Chondrocyte (in vitro differentiated cells): ENCODE results near the gene CFB. TPM values are rescaled to one million over a fixed set of nuclear protein-coding genes. Genes with fewer than 3 reads are reported as not detected.

ENCODE experiments used
- DNase-seq: peaks from one replicate; pipeline ENCODE4 v3.0.0; 2021; ENCODE audit warnings: mixed read lengths, low spot score
- H3K27ac Mint-ChIP-seq: one replicate; pipeline ENCODE4 v1.8.0; 2021; ENCODE audit warnings: mild to moderate bottlenecking, moderate library complexity, mixed read lengths; ENCODE audit not compliant: unreplicated experiment
- H3K27me3 Mint-ChIP-seq: 2 replicates; pipeline ENCODE4 v1.8.0; 2021; ENCODE audit warnings: low read depth, mixed read lengths
- H3K36me3 Mint-ChIP-seq: 2 replicates; pipeline ENCODE4 v1.8.0; 2021; ENCODE audit warnings: low read depth, mixed read lengths
- H3K4me1 Mint-ChIP-seq: 2 replicates; pipeline ENCODE4 v1.8.0; 2021; ENCODE audit warnings: low read depth, mild to moderate bottlenecking, mixed read lengths
- H3K4me3 Mint-ChIP-seq: one replicate; pipeline ENCODE4 v1.8.0; 2021; ENCODE audit warnings: mild to moderate bottlenecking, moderate library complexity, mixed read lengths; ENCODE audit not compliant: unreplicated experiment
- H3K9me3 Mint-ChIP-seq: 2 replicates; pipeline ENCODE4 v1.8.0; 2021; ENCODE audit warnings: low read depth, mixed read lengths
- CTCF ChIP-seq: fragments of 200-600 bp; sonication (generic); IDR thresholded peaks from 2 replicates; pipeline ENCODE4 v1.5.0; 2021; ENCODE audit warnings: antibody characterized with exemption, mild to moderate bottlenecking, moderate library complexity
- total RNA-seq: library from RNA; stranded (reverse); gene quantifications from 3 replicates; pipeline ENCODE4 v1.2.1, GENCODE V29; 2021

Gene CFB
- total RNA-seq, 1 donor from 2014 or later = 3.2 TPM

GRCh38 chr6:31898383-31899011, 47.4 kb upstream of the CFB start:
- Mint-ChIP-seq H3K4me3 (peak overlapping the region; percentile 96), H3K36me3 (peaks cover 1% of the 10 kb centered on the region), H3K27ac (peak overlapping the region; percentile 91), H3K9me3 (no peaks in the 10 kb centered on the region), H3K27me3 (no peaks in the 10 kb centered on the region), H3K4me1 (peaks cover 34% of the 10 kb centered on the region)
- no peak for TF ChIP-seq CTCF
- no peak for DNase-seq

- Mint-ChIP-seq H3K36me3 (peaks cover 1% of the 10 kb centered on the region), H3K4me1 (peaks cover 34% of the 10 kb centered on the region), H3K27ac (peak overlapping the region; percentile 63), H3K4me3 (no peak overlapping the region), H3K27me3 (no peaks in the 10 kb centered on the region), H3K9me3 (no peaks in the 10 kb centered on the region)
- DNase-seq = no peak
- TF ChIP-seq CTCF = no peak
Observed at GRCh38 chr6:31899215-31899614, 46.7 kb upstream of the CFB start.

GRCh38 chr6:31899882-31900722, 45.8 kb upstream of the CFB start:
- Mint-ChIP-seq H3K27me3 (no peaks in the 10 kb centered on the region), H3K36me3 (no peaks in the 10 kb centered on the region), H3K4me3 (no peak overlapping the region), H3K4me1 (peaks cover 34% of the 10 kb centered on the region), H3K27ac (no peak overlapping the region), H3K9me3 (no peaks in the 10 kb centered on the region)
- no peak for DNase-seq
- no peak for TF ChIP-seq CTCF

DNA sequence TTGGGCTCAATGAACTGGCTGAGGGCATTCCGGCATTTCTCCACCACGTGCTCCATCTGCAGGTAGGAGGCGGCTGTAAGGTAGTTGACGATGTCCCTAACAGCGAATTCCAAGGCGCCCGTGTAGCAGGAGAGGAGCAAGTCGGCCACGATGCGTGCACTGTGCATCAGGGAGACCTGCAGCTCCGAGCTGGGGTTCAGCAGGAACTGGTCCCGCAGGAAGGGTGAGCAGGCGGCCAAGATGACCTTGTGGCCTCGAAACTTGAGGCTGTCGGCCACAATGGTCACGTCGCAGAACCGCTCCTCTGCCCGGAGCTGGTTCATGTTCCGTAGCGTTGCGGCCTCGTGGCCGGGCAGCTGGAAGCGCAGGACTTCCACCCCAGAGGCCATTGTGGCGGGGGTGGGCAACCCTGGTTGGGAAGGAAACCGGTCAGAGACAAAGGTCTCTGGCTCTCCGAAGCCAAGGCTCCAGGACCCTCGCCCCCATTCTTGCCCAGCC, 44.9 kb upstream of the CFB start:
- Mint-ChIP-seq H3K4me3 (peak overlapping the region; percentile 73), H3K9me3 (no peaks in the 10 kb centered on the region), H3K27ac (peak overlapping the region; percentile 32), H3K27me3 (no peaks in the 10 kb centered on the region), H3K36me3 (no peaks in the 10 kb centered on the region), H3K4me1 (peaks cover 31% of the 10 kb centered on the region)
- DNase-seq = peak; percentile 86
- TF ChIP-seq CTCF = no peak

DNA sequence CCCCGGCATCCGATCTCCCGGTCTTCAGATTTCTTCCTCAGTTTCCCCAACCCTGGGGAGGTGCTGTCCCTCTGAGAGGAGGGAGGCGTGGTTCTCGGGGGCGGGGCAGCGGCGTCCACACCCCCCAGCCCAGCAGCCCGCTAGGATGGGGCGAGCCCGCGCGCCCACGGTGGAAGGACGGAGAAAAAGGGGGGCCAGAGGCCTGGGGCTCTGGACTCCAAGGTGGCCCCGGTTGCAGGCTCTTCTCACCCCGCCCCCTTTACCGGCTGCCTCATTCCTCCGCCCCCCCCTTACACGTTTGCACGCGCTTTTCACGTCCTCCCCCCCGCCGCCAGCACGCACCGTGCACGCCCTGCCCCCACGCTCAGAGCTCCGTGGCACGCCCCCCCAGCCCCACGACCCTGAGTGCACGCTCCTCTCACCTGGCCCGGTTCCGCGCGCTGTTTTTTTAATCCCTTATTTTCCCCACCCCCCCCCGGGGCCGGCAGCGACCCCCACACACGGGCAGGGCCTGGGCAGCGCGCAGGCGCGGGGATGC, 44.4 kb upstream of the CFB start:
- peaks cover 28% of the 10 kb centered on the region for H3K4me1 Mint-ChIP-seq
- H3K27me3 Mint-ChIP-seq = no peaks in the 10 kb centered on the region
- H3K27ac Mint-ChIP-seq = peak overlapping the region; percentile 32
- H3K9me3 Mint-ChIP-seq = no peaks in the 10 kb centered on the region
- no peaks in the 10 kb centered on the region for H3K36me3 Mint-ChIP-seq
- no peak for TF ChIP-seq CTCF
- peak; percentile 81 for DNase-seq
- peak overlapping the region; percentile 73 for H3K4me3 Mint-ChIP-seq
